Measurements from ENCODE around the gene FRAS1.
A peak's percentile ranks its signal among the peaks of the same experiment; 100 is the strongest.
"Not testable (repeated sequence)": the region's sequence is repeated elsewhere in the genome, so short reads cannot be mapped to it uniquely, and the experiment has no call there.

FRAS1 gene

DNA sequence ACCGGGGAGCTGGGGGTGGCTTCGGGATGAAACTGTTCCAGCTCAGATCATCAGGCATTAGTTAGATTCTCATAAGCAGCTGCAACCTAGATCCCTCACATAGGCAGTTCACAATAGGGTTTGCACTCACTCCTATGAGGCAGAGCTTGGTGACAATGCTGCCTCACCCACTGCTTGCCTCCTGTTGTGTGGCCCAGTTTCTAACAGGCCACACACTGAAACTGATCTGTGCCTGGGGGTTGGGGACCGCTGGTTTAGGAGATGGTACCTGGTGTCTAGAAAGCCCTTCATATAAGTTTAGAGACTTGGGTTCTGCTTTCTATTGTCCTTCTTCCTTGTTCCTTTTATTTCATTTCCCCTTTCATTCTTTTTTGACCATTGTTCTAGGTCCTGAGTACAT is 234.2 kb downstream of the FRAS1 start:
- no peak for DNase-seq (ENCODE audit: low spot score in 2 of 2)
- ATAC-seq = no peak
- Mint-ChIP-seq H3K4me1 (no peaks in the 10 kb centered on the region), H3K4me3 (no peak overlapping the region), H3K27ac (no peak overlapping the region), H3K9me3 (no peaks in the 10 kb centered on the region), H3K36me3 (no peaks in the 10 kb centered on the region)

DNA sequence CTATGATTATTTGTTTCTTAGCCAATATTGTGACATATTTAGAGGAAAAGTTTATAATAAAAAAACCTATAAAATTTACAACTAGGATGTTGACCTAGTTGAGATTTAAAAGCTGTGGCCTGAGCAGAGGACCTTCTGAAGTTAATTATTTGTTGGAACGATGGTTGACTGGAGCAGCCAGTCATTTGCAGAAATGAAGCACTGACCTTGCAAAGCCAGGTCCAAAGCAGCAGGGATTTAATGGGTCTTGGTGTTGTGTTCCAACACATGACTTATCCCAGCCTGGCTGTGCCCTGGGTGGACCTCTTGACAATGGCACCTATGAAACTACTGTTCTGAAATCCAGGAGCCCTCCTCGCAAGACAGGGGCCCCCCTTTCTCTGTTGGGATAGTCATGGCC is 235.2 kb downstream of the FRAS1 start:
- H3K4me1 Mint-ChIP-seq = no peaks in the 10 kb centered on the region
- DNase-seq (ENCODE audit: low spot score in 2 of 2) (no peak), ATAC-seq (no peak)
- H3K9me3 Mint-ChIP-seq = no peaks in the 10 kb centered on the region
- H3K27ac Mint-ChIP-seq = no peak overlapping the region
- no peaks in the 10 kb centered on the region for H3K36me3 Mint-ChIP-seq
- H3K4me3 Mint-ChIP-seq = no peak overlapping the region

DNA sequence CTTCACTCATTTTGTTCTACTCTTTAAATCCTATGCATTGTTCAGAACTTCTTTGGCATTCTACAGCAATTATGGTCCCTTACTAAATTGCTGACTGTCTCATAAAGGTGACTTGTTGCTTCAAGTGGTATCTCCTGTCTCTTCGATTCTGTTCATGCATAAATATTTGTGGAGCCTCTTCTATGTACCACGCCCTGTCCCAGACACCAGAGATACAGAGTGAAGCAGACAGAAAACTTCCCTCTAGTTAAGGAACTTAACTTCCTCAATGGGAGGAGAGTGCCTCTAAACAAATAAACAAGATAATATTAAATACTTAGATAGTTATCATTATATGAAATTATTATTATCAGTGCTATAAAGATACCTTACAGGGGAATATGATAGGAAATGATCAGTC is 235.7 kb downstream of the FRAS1 start:
- Mint-ChIP-seq H3K9me3 (no peaks in the 10 kb centered on the region), H3K27ac (no peak overlapping the region), H3K36me3 (no peaks in the 10 kb centered on the region), H3K4me3 (no peak overlapping the region), H3K4me1 (no peaks in the 10 kb centered on the region)
- ATAC-seq (no peak), DNase-seq (ENCODE audit: low spot score in 2 of 2) (no peak)

DNA sequence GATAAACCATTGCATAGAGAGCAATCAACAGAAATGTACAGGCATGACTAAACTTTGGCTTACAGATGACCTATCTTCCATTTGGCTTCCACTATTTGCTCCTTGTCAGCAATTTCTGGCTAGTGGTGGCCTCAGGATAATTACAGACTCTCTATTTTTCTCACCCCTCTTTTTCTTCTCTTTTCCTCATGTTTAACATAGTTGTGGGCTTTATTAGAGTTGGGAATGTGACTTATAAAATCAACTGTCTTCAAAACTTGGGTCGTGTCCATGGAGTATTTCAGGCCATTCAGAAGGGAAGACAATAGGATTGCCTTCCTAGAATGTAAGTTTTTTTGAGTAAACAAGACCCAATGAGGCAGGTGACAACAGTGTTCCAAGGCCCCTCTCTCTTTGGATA is 236.2 kb downstream of the FRAS1 start:
- no peak for DNase-seq (ENCODE audit: low spot score in 2 of 2)
- no peaks in the 10 kb centered on the region for H3K36me3 Mint-ChIP-seq

DNA sequence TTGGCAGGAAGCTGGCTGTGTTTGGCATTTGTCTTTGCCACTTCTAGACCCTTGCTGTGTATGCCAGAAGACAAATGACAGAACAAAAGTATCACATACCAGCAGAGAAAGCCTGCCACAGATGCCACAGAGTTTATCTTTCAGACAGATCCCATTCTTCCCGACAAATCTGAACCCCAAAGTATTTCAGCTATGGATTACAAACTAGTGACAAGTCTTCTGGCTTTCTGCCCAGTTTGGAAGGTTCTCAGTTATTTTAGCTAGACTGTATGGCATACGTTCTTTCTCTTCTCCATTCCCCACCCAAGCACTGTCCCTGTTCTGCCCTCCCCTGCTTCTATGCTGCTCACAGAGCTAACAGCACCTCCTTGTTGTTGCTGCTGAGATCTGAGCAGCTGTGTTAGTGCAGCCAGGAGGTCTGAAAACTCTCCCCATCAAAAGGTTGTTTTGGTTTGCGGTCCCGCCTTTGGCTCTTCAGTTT is 236.7 kb downstream of the FRAS1 start:
- ATAC-seq = no peak
- H3K9me3 Mint-ChIP-seq = no peaks in the 10 kb centered on the region
- no peak overlapping the region for H3K4me3 Mint-ChIP-seq
- H3K36me3 Mint-ChIP-seq = no peaks in the 10 kb centered on the region
- no peak overlapping the region for H3K27ac Mint-ChIP-seq
- no peaks in the 10 kb centered on the region for H3K4me1 Mint-ChIP-seq
- no peak for DNase-seq (ENCODE audit: low spot score in 2 of 2)

More for the DNA sequence above, 236.2 kb downstream of the FRAS1 start:
- Mint-ChIP-seq H3K4me1 (no peaks in the 10 kb centered on the region), H3K27ac (no peak overlapping the region), H3K9me3 (no peaks in the 10 kb centered on the region), H3K4me3 (no peak overlapping the region)
- ATAC-seq = no peak

DNA sequence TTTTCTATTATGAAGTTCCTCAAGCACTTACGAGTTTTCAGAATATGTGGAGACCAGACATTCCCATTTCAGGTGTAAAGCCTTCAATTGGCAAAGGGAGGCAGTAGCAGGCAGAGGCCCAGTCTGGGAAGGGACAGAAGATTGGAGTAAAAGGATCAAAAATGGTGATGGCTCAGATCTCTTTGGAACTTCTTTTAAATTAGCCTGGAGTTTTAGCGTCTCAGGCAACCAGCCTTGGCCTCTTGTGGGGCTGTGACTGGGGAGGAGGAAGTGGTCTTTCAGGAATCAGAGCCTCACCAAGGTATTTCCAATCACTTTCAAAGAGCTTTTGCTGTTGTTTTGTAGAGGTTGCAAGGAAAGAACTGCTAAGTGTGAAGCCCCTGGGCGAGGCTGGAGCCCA is 239.1 kb downstream of the FRAS1 start:
- DNase-seq (ENCODE audit: low spot score in 2 of 2) = no peak
- Mint-ChIP-seq H3K4me1 (no peaks in the 10 kb centered on the region), H3K9me3 (no peaks in the 10 kb centered on the region), H3K36me3 (no peaks in the 10 kb centered on the region), H3K27ac (no peak overlapping the region), H3K4me3 (no peak overlapping the region)
- no peak for ATAC-seq

DNA sequence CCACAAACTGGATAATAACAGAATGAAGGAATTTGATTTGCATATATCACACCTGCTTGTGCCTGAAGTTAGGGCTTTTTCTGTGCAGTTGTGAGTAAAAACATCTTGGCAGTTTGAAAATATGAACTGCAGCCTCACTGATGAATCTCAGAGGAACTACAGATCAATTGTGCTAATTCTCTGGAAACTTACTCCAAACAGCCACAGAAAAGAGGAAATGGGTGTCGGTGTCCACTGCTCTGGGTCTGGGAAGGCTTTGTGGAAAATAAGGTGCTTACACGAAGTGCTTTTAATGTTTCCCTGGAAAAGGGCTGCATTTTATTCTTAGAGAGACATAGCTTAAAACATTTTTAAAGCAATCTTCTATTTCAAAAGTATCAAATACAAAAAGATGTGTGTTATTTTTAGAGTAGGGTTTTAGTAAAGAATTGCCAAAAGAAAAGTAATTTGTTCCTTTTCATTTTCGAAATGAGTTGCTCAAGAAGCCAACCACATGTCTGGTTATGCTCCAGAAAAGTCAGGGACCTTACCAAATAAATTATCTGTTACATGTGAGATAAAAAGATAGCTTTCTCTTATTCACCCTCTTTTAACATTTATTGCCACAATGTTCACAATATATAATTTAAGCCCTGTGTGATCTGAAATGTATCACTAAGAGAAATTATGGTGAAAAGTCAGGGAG is 240.1 kb downstream of the FRAS1 start:
- no peak for DNase-seq (ENCODE audit: low spot score in 2 of 2)
- H3K27ac Mint-ChIP-seq = no peak overlapping the region
- no peaks in the 10 kb centered on the region for H3K4me1 Mint-ChIP-seq
- no peak for ATAC-seq
- no peaks in the 10 kb centered on the region for H3K9me3 Mint-ChIP-seq
- no peak overlapping the region for H3K4me3 Mint-ChIP-seq
- no peaks in the 10 kb centered on the region for H3K36me3 Mint-ChIP-seq

DNA sequence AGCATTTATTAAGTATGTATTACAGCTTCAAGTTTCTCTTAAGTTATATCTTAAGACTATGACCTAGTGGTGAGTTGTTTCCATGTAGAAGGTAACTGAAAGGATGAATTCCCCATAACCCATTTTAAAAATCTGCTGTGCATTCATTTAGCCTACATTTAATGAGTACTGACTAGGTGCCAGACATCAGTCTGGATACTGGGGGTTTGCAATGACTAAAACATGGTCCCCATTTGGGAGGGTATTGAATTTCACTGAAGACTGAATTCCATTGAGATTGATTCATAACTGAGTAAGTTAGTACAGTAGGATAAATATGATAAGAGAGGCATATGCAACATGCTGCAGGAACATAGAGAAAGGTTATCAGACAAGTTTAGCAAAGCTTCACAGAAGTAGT is 241.5 kb downstream of the FRAS1 start:
- DNase-seq (ENCODE audit: low spot score in 2 of 2) (no peak), ATAC-seq (no peak)
- H3K4me1 Mint-ChIP-seq = no peaks in the 10 kb centered on the region
- H3K4me3 Mint-ChIP-seq = no peak overlapping the region
- no peaks in the 10 kb centered on the region for H3K9me3 Mint-ChIP-seq
- H3K36me3 Mint-ChIP-seq = no peaks in the 10 kb centered on the region
- H3K27ac Mint-ChIP-seq = no peak overlapping the region

DNA sequence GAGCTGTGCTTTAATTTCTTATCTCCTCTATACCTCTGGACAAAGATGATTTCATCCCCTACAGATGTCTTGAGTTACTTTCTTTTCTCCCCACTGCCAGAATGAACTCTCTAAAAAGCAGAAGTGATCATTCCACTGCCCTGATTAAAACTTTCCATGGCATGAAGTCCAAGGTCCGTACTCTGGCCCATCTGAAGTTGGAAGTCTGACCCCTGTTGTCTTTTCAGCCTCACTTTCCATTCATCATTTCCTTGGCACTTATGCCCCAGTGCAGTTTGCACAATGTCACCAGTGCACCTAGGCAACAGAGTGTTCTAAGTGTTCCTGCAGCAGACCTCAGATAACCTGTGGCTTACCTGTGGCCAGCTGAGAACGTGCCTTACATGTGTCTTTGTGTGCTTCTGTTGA is 242.4 kb downstream of the FRAS1 start:
- ATAC-seq (no peak), DNase-seq (ENCODE audit: low spot score in 2 of 2) (no peak)
- Mint-ChIP-seq H3K36me3 (no peaks in the 10 kb centered on the region), H3K4me1 (no peaks in the 10 kb centered on the region), H3K9me3 (no peaks in the 10 kb centered on the region), H3K4me3 (no peak overlapping the region), H3K27ac (no peak overlapping the region)

DNA sequence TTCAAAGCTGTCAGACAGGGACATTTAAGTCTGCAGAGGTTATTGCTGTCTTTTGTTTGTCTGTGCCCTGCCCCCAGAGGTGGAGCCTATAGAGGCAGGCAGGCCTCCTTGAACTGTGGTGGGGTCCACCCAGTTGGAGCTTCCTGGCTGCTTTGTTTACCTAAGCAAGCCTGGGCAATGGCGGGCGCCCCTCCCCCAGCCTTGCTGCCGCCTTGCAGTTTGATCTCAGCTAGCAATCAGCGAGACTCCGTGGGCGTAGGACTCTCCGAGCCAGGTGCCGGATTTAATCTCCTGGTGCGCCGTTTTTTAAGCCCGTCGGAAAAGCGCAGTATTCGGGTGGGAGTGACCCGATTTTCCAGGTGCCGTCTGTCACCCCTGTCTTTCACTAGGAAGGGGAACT is 250.1 kb downstream of the FRAS1 start:
- H3K36me3 Mint-ChIP-seq; ATAC-seq; H3K4me3 Mint-ChIP-seq; DNase-seq (ENCODE audit: low spot score in 2 of 2); H3K27ac Mint-ChIP-seq; H3K4me1 Mint-ChIP-seq; H3K9me3 Mint-ChIP-seq: not testable (repeated sequence)

DNA sequence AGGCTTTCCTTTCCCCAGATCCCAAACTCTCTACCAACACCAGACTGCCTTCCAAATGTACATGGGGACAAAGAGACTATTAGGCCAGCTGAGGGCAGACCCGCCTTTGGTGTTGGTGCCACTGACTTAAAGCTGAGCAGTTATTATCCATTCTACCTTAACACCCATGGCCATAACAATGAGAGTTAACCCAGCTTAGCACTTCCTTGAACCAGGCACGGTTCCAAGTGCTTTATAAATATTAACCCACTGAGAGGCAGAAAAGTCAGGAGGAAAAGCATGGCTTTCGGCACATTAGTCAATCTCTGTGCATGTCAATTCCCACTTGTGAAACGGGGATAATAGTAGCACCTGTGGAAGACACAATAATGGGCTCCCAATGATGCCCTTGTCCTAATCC is 251.4 kb downstream of the FRAS1 start:
- Mint-ChIP-seq H3K36me3 (no peaks in the 10 kb centered on the region), H3K27ac (no peak overlapping the region), H3K9me3 (no peaks in the 10 kb centered on the region), H3K4me3 (no peak overlapping the region), H3K4me1 (no peaks in the 10 kb centered on the region)
- ATAC-seq (no peak), DNase-seq (ENCODE audit: low spot score in 2 of 2) (no peak)

DNA sequence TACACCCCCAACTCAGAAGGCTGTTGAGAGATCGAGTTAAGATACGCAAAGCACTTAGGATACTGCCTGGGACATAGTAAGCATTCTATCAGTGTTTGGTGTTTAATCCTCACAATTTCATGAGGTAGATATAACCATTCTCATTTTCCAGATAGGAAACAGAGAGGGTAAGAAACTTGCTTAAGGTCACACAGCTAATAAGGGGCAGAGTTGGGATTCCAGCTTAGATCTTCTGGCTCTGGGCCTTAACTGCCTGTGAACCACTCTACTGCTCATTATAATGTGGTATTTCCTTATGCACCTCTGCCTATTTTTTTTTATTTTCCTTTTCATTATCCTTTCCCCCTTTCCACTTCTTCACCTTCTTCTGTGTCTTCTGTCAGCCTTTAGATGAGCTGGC is 252.2 kb downstream of the FRAS1 start:
- no peaks in the 10 kb centered on the region for H3K36me3 Mint-ChIP-seq
- H3K27ac Mint-ChIP-seq = no peak overlapping the region
- no peaks in the 10 kb centered on the region for H3K9me3 Mint-ChIP-seq
- DNase-seq (ENCODE audit: low spot score in 2 of 2) = no peak
- no peak overlapping the region for H3K4me3 Mint-ChIP-seq
- H3K4me1 Mint-ChIP-seq = no peaks in the 10 kb centered on the region
- ATAC-seq = no peak

DNA sequence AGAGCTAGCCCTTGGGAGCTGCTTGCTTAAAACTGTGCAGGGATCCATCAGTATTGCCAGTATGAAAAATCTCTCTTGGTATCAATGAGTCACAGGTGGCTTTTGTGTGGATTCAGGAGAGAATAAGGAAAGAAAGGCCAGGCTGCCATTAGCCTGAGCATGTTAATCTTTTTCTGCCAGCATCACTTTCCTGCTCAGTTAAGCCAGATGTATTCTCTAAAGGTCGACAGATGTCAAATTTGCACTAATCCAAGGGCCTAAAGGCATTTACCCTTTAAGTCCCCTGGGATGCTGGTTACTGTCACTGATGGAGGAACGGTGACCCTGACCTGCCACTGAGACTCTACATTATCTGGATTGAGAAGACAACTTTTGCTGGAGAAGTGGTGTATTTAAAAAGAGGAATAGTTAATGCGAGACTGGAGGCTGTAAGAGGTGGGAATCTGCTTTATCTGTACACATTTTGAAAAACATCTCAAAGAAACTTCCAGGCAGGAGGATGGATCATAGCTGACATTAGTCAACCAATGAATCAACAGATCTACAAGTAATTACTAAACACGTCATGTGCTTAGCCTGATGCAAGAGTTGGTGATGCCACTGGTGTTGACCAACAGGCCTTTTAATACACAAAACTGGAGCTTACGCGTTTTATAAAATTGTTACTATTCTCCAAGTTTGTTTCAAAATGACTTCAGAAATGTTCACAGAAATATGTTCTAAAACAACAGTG is 253.1 kb downstream of the FRAS1 start:
- no peak overlapping the region for H3K4me3 Mint-ChIP-seq
- H3K36me3 Mint-ChIP-seq = no peaks in the 10 kb centered on the region
- ATAC-seq (no peak), DNase-seq (ENCODE audit: low spot score in 2 of 2) (no peak)
- no peaks in the 10 kb centered on the region for H3K9me3 Mint-ChIP-seq
- no peak overlapping the region for H3K27ac Mint-ChIP-seq
- no peaks in the 10 kb centered on the region for H3K4me1 Mint-ChIP-seq

DNA sequence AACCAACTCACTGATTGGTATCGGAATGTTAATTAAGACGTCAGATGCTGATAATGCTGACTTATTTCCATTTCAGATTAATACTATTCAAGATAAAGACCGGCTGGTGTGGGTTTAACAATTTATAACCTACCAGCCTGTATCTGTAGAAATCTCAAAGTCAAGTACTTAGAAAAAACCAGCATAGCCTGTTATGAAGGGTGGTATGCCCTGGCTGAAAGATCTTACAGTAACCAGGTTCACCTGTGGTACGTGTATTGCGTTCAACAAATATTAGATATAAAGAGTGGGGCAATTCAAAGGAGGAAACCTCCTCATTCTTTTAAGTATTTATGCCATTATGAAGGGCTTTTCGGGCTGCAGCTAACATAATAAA is 253.6 kb downstream of the FRAS1 start:
- Mint-ChIP-seq H3K4me3 (no peak overlapping the region), H3K9me3 (no peaks in the 10 kb centered on the region), H3K4me1 (no peaks in the 10 kb centered on the region), H3K27ac (no peak overlapping the region), H3K36me3 (no peaks in the 10 kb centered on the region)
- no peak for DNase-seq (ENCODE audit: low spot score in 2 of 2)
- ATAC-seq = no peak

DNA sequence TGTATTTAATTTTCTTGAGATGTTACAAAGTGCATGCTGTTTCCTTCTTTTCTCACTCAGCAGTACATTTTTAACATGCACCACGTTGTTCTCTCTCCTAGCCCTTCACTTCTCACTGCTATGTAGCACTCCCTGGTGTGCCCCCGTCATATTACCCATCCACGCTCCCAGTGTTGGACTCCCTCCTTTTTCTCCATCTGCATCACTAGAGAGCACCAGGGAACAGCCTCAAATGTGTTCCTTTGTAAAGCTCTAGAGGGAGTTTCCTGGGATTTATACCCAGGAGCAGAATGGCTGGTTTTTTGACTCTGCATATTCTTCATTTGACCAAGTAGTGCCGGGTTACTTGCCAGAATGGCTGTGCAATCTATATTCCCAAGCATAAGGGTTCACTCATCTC is 254.2 kb downstream of the FRAS1 start:
- no peaks in the 10 kb centered on the region for H3K36me3 Mint-ChIP-seq
- no peak for ATAC-seq
- no peaks in the 10 kb centered on the region for H3K4me1 Mint-ChIP-seq
- H3K4me3 Mint-ChIP-seq = no peak overlapping the region
- H3K9me3 Mint-ChIP-seq = no peaks in the 10 kb centered on the region
- no peak for DNase-seq (ENCODE audit: low spot score in 2 of 2)
- no peak overlapping the region for H3K27ac Mint-ChIP-seq

DNA sequence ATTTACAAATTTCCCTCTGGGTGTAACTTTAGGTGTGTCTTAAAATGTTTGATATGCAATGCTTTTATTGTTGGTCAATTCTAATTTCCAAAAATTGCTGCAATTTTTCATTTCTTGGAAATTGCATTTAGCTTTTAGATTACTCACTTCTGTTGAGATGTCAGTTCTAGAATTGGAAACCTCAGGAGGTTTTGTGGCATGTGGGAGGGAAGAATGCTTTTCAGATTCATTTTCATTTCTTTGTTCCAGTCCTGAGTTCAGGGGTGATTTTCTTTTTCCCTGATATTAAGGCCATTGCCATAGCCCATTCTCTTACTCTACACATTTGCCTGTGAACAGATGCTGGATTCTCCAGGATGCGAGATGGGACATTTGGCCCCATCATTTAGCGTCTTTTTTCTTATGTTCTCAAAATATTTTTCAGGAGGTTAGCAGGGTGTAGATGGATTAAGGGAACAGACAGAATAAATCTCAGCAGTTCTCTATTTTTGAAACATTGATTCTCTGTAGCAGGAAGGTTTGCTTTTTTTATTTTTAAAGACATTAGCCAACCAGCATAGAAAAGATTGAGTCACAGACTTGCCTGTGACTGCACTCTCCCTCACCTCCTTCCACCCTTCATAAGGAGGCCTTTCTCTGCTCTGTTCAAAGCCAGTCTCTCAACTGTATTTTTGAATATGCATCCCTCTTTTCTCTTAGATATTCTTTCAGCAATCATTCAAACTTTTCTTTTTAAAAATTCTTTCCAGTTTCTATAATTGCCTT is 256.0 kb downstream of the FRAS1 start:
- ATAC-seq (peak; percentile 42), DNase-seq (ENCODE audit: low spot score in 2 of 2) (no peak)

More for the DNA sequence above, 256.0 kb downstream of the FRAS1 start:
- H3K9me3 Mint-ChIP-seq = no peaks in the 10 kb centered on the region
- no peaks in the 10 kb centered on the region for H3K36me3 Mint-ChIP-seq
- no peak overlapping the region for H3K27ac Mint-ChIP-seq
- no peak overlapping the region for H3K4me3 Mint-ChIP-seq
- no peaks in the 10 kb centered on the region for H3K4me1 Mint-ChIP-seq

All from stimulated activated effector memory CD8-positive, alpha-beta T cell treated with anti-CD3 and anti-CD28 coated beads, Interleukin-12 subunit alpha, Interleukin-12 subunit beta, amount 100 ng/mL, for 72 hours (primary cell).